Osteocyte (in vitro differentiated cells): Measurements from ENCODE around the gene LYZL6. TPM values are rescaled to one million over a fixed set of nuclear protein-coding genes. Genes with fewer than 3 reads are reported as not detected.

Source experiments
- DNase-seq: peaks from one replicate; pipeline ENCODE4 v3.0.0; 2021; ENCODE audit warnings: mixed read lengths; ENCODE audit not compliant: unreplicated experiment; ENCODE audit errors: extremely low spot score
- H3K27ac Mint-ChIP-seq: one replicate; pipeline ENCODE4 v1.8.0; 2021; ENCODE audit warnings: mild to moderate bottlenecking, mixed read lengths; ENCODE audit not compliant: unreplicated experiment
- H3K27me3 Mint-ChIP-seq: one replicate; pipeline ENCODE4 v1.8.0; 2021; ENCODE audit warnings: mixed read lengths; ENCODE audit not compliant: unreplicated experiment
- H3K36me3 Mint-ChIP-seq: one replicate; pipeline ENCODE4 v1.8.0; 2021; ENCODE audit warnings: mixed read lengths; ENCODE audit not compliant: unreplicated experiment
- H3K4me1 Mint-ChIP-seq: one replicate; pipeline ENCODE4 v1.8.0; 2021; ENCODE audit warnings: mixed read lengths; ENCODE audit not compliant: unreplicated experiment
- H3K4me3 Mint-ChIP-seq: one replicate; pipeline ENCODE4 v1.8.0; 2021; ENCODE audit warnings: mild to moderate bottlenecking, moderate library complexity, mixed read lengths; ENCODE audit not compliant: unreplicated experiment
- H3K9me3 Mint-ChIP-seq: one replicate; pipeline ENCODE4 v1.8.0; 2021; ENCODE audit warnings: mixed read lengths; ENCODE audit not compliant: unreplicated experiment
- CTCF ChIP-seq: fragments of 200-600 bp; sonication (generic); IDR thresholded peaks from 2 replicates; pipeline ENCODE4 v1.5.0; 2021; ENCODE audit warnings: antibody characterized with exemption, mild to moderate bottlenecking, moderate library complexity
- total RNA-seq: library from RNA; stranded (reverse); gene quantifications from 2 replicates; pipeline ENCODE4 v1.2.1, GENCODE V29; 2021

The LYZL6 gene
- total RNA-seq, 1 donor from 2014 or later = not detected

GRCh38 chr17:35968520-35969054, 25.1 kb upstream of the LYZL6 start:
- H3K4me1 Mint-ChIP-seq = no peaks in the 10 kb centered on the region
- TF ChIP-seq CTCF = no peak
- peaks cover 28% of the 10 kb centered on the region for H3K27me3 Mint-ChIP-seq
- no peaks in the 10 kb centered on the region for H3K36me3 Mint-ChIP-seq
- DNase-seq = no peak
- no peak overlapping the region for H3K4me3 Mint-ChIP-seq
- H3K27ac Mint-ChIP-seq = no peak overlapping the region
- H3K9me3 Mint-ChIP-seq = no peaks in the 10 kb centered on the region

GRCh38 chr17:35965272-35965671, 21.8 kb upstream of the LYZL6 start:
- no peak overlapping the region for H3K27ac Mint-ChIP-seq
- no peaks in the 10 kb centered on the region for H3K4me1 Mint-ChIP-seq
- DNase-seq = no peak
- no peaks in the 10 kb centered on the region for H3K36me3 Mint-ChIP-seq
- H3K9me3 Mint-ChIP-seq = no peaks in the 10 kb centered on the region
- TF ChIP-seq CTCF = no peak
- peaks cover 32% of the 10 kb centered on the region for H3K27me3 Mint-ChIP-seq
- H3K4me3 Mint-ChIP-seq = no peak overlapping the region

GRCh38 chr17:35963663-35964062, 20.1 kb upstream of the LYZL6 start:
- H3K4me1 Mint-ChIP-seq = no peaks in the 10 kb centered on the region
- DNase-seq = no peak
- no peak for TF ChIP-seq CTCF
- H3K27me3 Mint-ChIP-seq = peaks cover 43% of the 10 kb centered on the region
- H3K36me3 Mint-ChIP-seq = no peaks in the 10 kb centered on the region
- no peaks in the 10 kb centered on the region for H3K9me3 Mint-ChIP-seq
- H3K4me3 Mint-ChIP-seq = no peak overlapping the region
- H3K27ac Mint-ChIP-seq = no peak overlapping the region

- H3K9me3 Mint-ChIP-seq = no peaks in the 10 kb centered on the region
- no peaks in the 10 kb centered on the region for H3K4me1 Mint-ChIP-seq
- H3K4me3 Mint-ChIP-seq = no peak overlapping the region
- no peaks in the 10 kb centered on the region for H3K36me3 Mint-ChIP-seq
- DNase-seq = no peak
- TF ChIP-seq CTCF = no peak
- no peak overlapping the region for H3K27ac Mint-ChIP-seq
- H3K27me3 Mint-ChIP-seq = peaks cover 55% of the 10 kb centered on the region
These were observed 10.2 kb upstream of the LYZL6 start for GRCh38 chr17:35953720-35954119.

- H3K4me1 Mint-ChIP-seq = no peaks in the 10 kb centered on the region
- H3K27me3 Mint-ChIP-seq = peaks cover 27% of the 10 kb centered on the region
- no peak overlapping the region for H3K27ac Mint-ChIP-seq
- no peak for TF ChIP-seq CTCF
- H3K4me3 Mint-ChIP-seq = no peak overlapping the region
- no peak for DNase-seq
- H3K36me3 Mint-ChIP-seq = no peaks in the 10 kb centered on the region
- no peaks in the 10 kb centered on the region for H3K9me3 Mint-ChIP-seq
These were observed 5.9 kb upstream of the LYZL6 start for GRCh38 chr17:35949401-35949800.
